SK-N-SH (cell line): Measurements from ENCODE around the gene RAB11B. TPM values are rescaled to one million over a fixed set of nuclear protein-coding genes. Genes with fewer than 3 reads are reported as not detected.

Experiments used
- CTCF ChIA-PET: fragments of 300-600, 350-600 bp; formaldehyde crosslinking; extraction: SDS; loops from one replicate; lab custom pipeline; 2021; lab: Yijun Ruan, JAX
- POLR2A ChIA-PET: fragments of 350-600 bp; sonication (Branson Sonifier 250); formaldehyde crosslinking; extraction: SDS; loops from one replicate; lab custom pipeline; 2020; ENCODE audit warnings: antibody characterized with exemption, inconsistent platforms; lab: Yijun Ruan, JAX
- DNase-seq: peaks from one replicate; pipeline ENCODE4 v3.0.0; 2012
- H2AFZ ChIP-seq: fragments of 200-600 bp; sonication (generic); 2 replicates; pipeline ENCODE4 v1.8.1; 2016; ENCODE audit warnings: antibody characterized with exemption, mild to moderate bottlenecking, low read depth
- H3F3A ChIP-seq: fragments of 200-600 bp; sonication (generic); replicated peaks from 2 replicates; pipeline ENCODE3; 2016; ENCODE audit warnings: antibody characterized with exemption, mild to moderate bottlenecking; ENCODE audit not compliant: insufficient read depth
- H3K27ac ChIP-seq, 2 experiments: fragments of 200-500 bp in 1 of 2; fragments of 200-600 bp in 1 of 2; sonication (Bioruptor generic) in 1 of 2; sonication (generic), shearing (Covaris generic) in 1 of 2; 2 replicates each; pipeline versions ENCODE4 v1.5.1 to v1.6.1; 2014 to 2016; ENCODE audit warnings: low read depth in 2 of 2, inconsistent platforms in 1 of 2, low read length in 1 of 2, mild to moderate bottlenecking in 1 of 2, mixed read lengths in 1 of 2
- H3K27me3 ChIP-seq: fragments of 200-600 bp; sonication (generic), shearing (Covaris generic); 2 replicates; pipeline ENCODE4 v1.6.1; 2016; ENCODE audit warnings: mixed run types; ENCODE audit not compliant: insufficient read depth
- H3K36me3 ChIP-seq, 2 experiments: fragments of 200-500 bp in 1 of 2; fragments of 200-600 bp in 1 of 2; sonication (Bioruptor generic) in 1 of 2; sonication (generic) in 1 of 2; replicated peaks in 1 of 2; 2 replicates each; pipeline versions ENCODE3 to v1.5.1; 2014 to 2016; ENCODE audit warnings: low read length in 1 of 2, mild to moderate bottlenecking in 1 of 2; ENCODE audit not compliant: insufficient read depth in 2 of 2, control insufficient read depth in 1 of 2
- H3K4me1 ChIP-seq, 2 experiments: fragments of 200-500 bp in 1 of 2; fragments of 200-600 bp in 1 of 2; sonication (Bioruptor generic) in 1 of 2; sonication (generic), shearing (Covaris generic) in 1 of 2; 2 replicates each; pipeline versions ENCODE4 v1.5.1 to v1.6.1; 2014 to 2016; ENCODE audit warnings: low read depth in 1 of 2, low read length in 1 of 2, mixed run types in 1 of 2; ENCODE audit not compliant: insufficient read depth in 2 of 2, control insufficient read depth in 1 of 2
- H3K4me2 ChIP-seq: fragments of 200-600 bp; sonication (generic), shearing (Covaris generic); 2 replicates; pipeline ENCODE4 v1.6.1; 2017; ENCODE audit warnings: mixed run types
- H3K4me3 ChIP-seq, 2 experiments: fragments of 200-500 bp in 1 of 2; fragments of 200-600 bp in 1 of 2; sonication (Bioruptor generic) in 1 of 2; sonication (generic), shearing (Covaris generic) in 1 of 2; 2 replicates each; pipeline versions ENCODE4 v1.5.1 to v1.8.1; 2014 to 2016; ENCODE audit warnings: low read depth in 2 of 2, inconsistent platforms in 1 of 2, low read length in 1 of 2, mild to moderate bottlenecking in 1 of 2, mixed read lengths in 1 of 2, moderate library complexity in 1 of 2
- H3K79me2 ChIP-seq: fragments of 200-600 bp; sonication (generic); 2 replicates; pipeline ENCODE4 v1.8.1; 2017; ENCODE audit warnings: mild to moderate bottlenecking; ENCODE audit not compliant: insufficient read depth
- H3K9ac ChIP-seq: fragments of 200-600 bp; sonication (generic); 2 replicates; pipeline ENCODE4 v1.6.1; 2017; ENCODE audit warnings: mixed run types
- H3K9me2 ChIP-seq: fragments of 200-600 bp; sonication (generic); 2 replicates; pipeline ENCODE4 v1.6.1; 2017; ENCODE audit warnings: mixed run types
- H3K9me3 ChIP-seq: fragments of 200-600 bp; sonication (generic); 2 replicates; pipeline ENCODE4 v1.6.1; 2017; ENCODE audit warnings: mixed run types, mild to moderate bottlenecking, moderate library complexity
- H4K20me1 ChIP-seq: fragments of 200-600 bp; sonication (generic); 2 replicates; pipeline ENCODE4 v1.6.1; 2017; ENCODE audit warnings: mild to moderate bottlenecking, mixed run types; ENCODE audit not compliant: insufficient read depth
- CHD2 ChIP-seq: fragments of 150-350 bp; IDR thresholded peaks from 2 replicates; pipeline ENCODE4 v1.6.1; 2018; ENCODE audit warnings: low read length; ENCODE audit not compliant: partially characterized antibody
- EZH2phosphoT487 ChIP-seq: fragments of 200-600 bp; sonication (generic); IDR thresholded peaks from 2 replicates; pipeline ENCODE4 v1.6.1; 2017; ENCODE audit warnings: low read depth, mixed run types, mild to moderate bottlenecking, antibody characterized with exemption, moderate library complexity, borderline replicate concordance
- FOSL2 ChIP-seq: IDR thresholded peaks from 2 replicates; pipeline ENCODE4 v1.4.0; 2012; ENCODE audit warnings: low read depth, mild to moderate bottlenecking, moderate library complexity, borderline replicate concordance
- FOXJ3 ChIP-seq: sonication (generic); formaldehyde crosslinking; IDR thresholded peaks from 2 replicates; pipeline ENCODE4 v1.5.1; 2020; ENCODE audit warnings: mild to moderate bottlenecking, missing genetic modification reagents
- FOXM1 ChIP-seq: IDR thresholded peaks from 2 replicates; pipeline ENCODE4 v1.4.0; 2012; ENCODE audit warnings: low read depth, mild to moderate bottlenecking
- GABPA ChIP-seq: IDR thresholded peaks from 2 replicates; pipeline ENCODE4 v1.4.0; 2012; ENCODE audit warnings: low read depth, mild to moderate bottlenecking
- GATA2 ChIP-seq: sonication (generic); formaldehyde crosslinking; IDR thresholded peaks from 2 replicates; pipeline ENCODE4 v1.5.0; 2020; ENCODE audit warnings: mild to moderate bottlenecking, missing genetic modification reagents
- JUND ChIP-seq: IDR thresholded peaks from 2 replicates; pipeline ENCODE4 v1.4.0; 2012
- POLR2AphosphoS5 ChIP-seq: IDR thresholded peaks from 2 replicates; pipeline ENCODE4 v1.6.1; 2012; ENCODE audit warnings: low read depth, low read length
- SIN3A ChIP-seq: IDR thresholded peaks from 2 replicates; pipeline ENCODE4 v1.6.1; 2012; ENCODE audit warnings: low read depth, mild to moderate bottlenecking, low read length, moderate library complexity, borderline replicate concordance
- SMC3 ChIP-seq: IDR thresholded peaks from 2 replicates; pipeline ENCODE4 v1.6.1; 2012; ENCODE audit warnings: low read depth, low read length, improper control_type of control experiment
- TEAD4 ChIP-seq: IDR thresholded peaks from 2 replicates; pipeline ENCODE4 v1.4.0; 2012; ENCODE audit warnings: mild to moderate bottlenecking, borderline replicate concordance; ENCODE audit not compliant: insufficient read depth
- WGBS: methylation state at CpG from one replicate; pipeline ENCODE4 v1.1.6; 2017; ENCODE audit warnings: low lambda C conversion rate; 5-methylcytosine and 5-hydroxymethylcytosine counted together
- polyA plus RNA-seq, 3 experiments: library from polyadenylated mRNA; depleted of rRNA; stranded (reverse); fragments of >200 nt; gene quantifications; 2 replicates each; pipeline ENCODE4 v1.2.3, GENCODE V29; 2012
- TF ChIP-seq, protein P1 (sequence below): fragments of 200-600 bp; sonication (generic); IDR thresholded peaks from 2 replicates; pipeline ENCODE4 v1.6.1; 2017; ENCODE audit warnings: antibody characterized with exemption, mild to moderate bottlenecking, moderate library complexity
- TF ChIP-seq, protein P2 (sequence below): IDR thresholded peaks from 2 replicates; pipeline ENCODE4 v1.4.0; 2012; ENCODE audit warnings: low read depth, borderline replicate concordance
- TF ChIP-seq, protein P3 (sequence below): IDR thresholded peaks from 2 replicates; pipeline ENCODE4 v1.4.0; 2012; ENCODE audit warnings: low read depth, borderline replicate concordance

The RAB11B gene
- polyA plus RNA-seq, 1 of the 3 experiments (the other 2 are of a cell fraction): 127 TPM

DNA sequence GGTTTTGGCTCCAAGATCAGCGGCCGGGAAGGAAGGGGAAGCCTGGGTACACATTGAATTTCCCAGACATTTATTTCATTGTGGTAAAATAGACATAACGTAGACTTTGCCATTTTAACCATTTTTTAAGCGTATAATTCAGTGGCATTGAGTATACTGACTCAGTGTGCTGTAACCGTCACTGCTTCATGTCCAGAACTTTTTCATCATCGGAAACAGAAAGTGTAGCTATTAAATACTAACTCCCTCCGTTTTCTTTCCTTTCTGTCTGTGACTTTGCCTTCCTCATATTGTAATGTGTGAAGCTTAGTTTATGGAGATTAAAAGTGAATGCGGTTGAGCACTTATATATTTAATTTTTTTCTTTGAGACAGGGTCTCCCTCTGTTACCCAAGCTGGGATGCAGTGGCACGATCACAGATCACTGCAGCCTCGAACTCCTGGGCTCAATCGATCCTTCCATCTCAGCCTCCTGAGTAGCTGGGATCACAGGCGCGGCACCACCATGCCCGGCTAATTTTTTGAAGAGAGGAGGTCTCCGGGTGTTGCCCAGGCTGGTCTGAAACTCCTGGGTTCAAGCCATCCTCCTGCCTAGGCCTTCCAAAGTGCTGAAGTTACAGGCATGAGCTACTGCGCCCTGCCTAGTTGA is 56.0 kb downstream of the RAB11B start:
- Histone ChIP-seq H4K20me1 (peaks cover 56% of the 10 kb centered on the region), H3K9me2 (no peaks in the 10 kb centered on the region), H3K4me3 (peak overlapping the region; percentile 80 to 88), H3K79me2 (peaks cover 69% of the 10 kb centered on the region), H3K9ac (peak overlapping the region; percentile 99)
- no peak for DNase-seq
- TF ChIP-seq JUND (no peak), POLR2AphosphoS5 (no peak), FOXJ3 (no peak), FOSL2 (no peak), SIN3A (no peak), TEAD4 (no peak), GABPA (no peak), SMC3 (no peak), EZH2phosphoT487 (no peak), FOXM1 (no peak)
- TF ChIP-seq, protein P1, sequence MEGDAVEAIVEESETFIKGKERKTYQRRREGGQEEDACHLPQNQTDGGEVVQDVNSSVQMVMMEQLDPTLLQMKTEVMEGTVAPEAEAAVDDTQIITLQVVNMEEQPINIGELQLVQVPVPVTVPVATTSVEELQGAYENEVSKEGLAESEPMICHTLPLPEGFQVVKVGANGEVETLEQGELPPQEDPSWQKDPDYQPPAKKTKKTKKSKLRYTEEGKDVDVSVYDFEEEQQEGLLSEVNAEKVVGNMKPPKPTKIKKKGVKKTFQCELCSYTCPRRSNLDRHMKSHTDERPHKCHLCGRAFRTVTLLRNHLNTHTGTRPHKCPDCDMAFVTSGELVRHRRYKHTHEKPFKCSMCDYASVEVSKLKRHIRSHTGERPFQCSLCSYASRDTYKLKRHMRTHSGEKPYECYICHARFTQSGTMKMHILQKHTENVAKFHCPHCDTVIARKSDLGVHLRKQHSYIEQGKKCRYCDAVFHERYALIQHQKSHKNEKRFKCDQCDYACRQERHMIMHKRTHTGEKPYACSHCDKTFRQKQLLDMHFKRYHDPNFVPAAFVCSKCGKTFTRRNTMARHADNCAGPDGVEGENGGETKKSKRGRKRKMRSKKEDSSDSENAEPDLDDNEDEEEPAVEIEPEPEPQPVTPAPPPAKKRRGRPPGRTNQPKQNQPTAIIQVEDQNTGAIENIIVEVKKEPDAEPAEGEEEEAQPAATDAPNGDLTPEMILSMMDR: no peak
- TF ChIP-seq, protein P2, sequence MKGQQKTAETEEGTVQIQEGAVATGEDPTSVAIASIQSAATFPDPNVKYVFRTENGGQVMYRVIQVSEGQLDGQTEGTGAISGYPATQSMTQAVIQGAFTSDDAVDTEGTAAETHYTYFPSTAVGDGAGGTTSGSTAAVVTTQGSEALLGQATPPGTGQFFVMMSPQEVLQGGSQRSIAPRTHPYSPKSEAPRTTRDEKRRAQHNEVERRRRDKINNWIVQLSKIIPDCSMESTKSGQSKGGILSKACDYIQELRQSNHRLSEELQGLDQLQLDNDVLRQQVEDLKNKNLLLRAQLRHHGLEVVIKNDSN: no peak
- TF ChIP-seq, all 33 proteins: peak for 0
- H3K27me3 ChIP-seq: no peaks in the 10 kb centered on the region
- H3K36me3 ChIP-seq: peaks cover 16 to 21% of the 10 kb centered on the region in 2 experiments
- H3K4me1 ChIP-seq: peaks cover 16 to 17% of the 10 kb centered on the region in 2 experiments; a peak in 3 of 4 replicates
- CTCF ChIA-PET: interaction anchor here (1.4 to 2.4 kb wide), 4 partner anchors 11 to 92 kb away, joined by 6 to 7 read pairs (median 7); partner anchors contain the start of gene MARCHF2
- peaks cover 31% of the 10 kb centered on the region for H3F3A ChIP-seq
- H3K4me2 ChIP-seq: peak overlapping the region; percentile 99
- H3K9me3 ChIP-seq: no peaks in the 10 kb centered on the region
- WGBS: 28% methylated on average over 16 of the region's 16 CpGs
- POLR2A ChIA-PET: interaction anchor here (0.6 to 0.8 kb wide), 2 partner anchors 20 to 296 kb away, joined by 3 read pairs; no protein-coding TSS in a partner anchor
- H3K27ac ChIP-seq: peak overlapping the region in 1 of 2 experiments; percentile 74; a peak in 1 of 4 replicates
- no peak overlapping the region for H2AFZ ChIP-seq

DNA sequence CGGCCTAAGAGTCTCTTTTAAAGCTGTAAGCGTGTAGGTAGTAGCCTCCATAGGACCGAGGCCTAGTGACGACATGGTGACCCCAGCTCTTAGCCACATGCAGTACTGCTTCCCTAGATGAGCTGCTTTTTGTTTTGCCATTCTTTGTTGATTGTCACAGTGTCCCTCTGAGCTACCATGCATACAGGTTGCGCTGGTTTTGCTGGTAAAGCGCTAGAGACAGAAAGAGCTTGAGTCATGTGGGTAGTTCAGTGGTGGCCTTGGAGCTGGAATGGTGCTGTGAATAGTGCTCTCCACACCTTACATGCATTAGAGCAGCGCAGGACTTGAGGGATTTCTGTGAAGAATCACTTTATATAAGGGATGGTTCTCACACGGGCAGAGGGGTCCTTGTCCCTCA is 59.7 kb downstream of the RAB11B start:
- H3K4me3 ChIP-seq: no peak overlapping the region
- peaks cover 92% of the 10 kb centered on the region for H4K20me1 ChIP-seq
- H3K4me2 ChIP-seq: 0 out of 2 replicates have a peak overlapping the region, but pooled peaks have one; percentile 26
- no peaks in the 10 kb centered on the region for H3K9me3 ChIP-seq
- H2AFZ ChIP-seq: no peak overlapping the region
- no peaks in the 10 kb centered on the region for H3K27me3 ChIP-seq
- no peak overlapping the region for H3K27ac ChIP-seq
- WGBS: 93% methylated on average over 5 of the region's 8 CpGs
- H3K79me2 ChIP-seq: peaks cover 99% of the 10 kb centered on the region
- no peaks in the 10 kb centered on the region for H3K9me2 ChIP-seq
- H3F3A ChIP-seq: peaks cover 32% of the 10 kb centered on the region
- TF ChIP-seq, protein P3, sequence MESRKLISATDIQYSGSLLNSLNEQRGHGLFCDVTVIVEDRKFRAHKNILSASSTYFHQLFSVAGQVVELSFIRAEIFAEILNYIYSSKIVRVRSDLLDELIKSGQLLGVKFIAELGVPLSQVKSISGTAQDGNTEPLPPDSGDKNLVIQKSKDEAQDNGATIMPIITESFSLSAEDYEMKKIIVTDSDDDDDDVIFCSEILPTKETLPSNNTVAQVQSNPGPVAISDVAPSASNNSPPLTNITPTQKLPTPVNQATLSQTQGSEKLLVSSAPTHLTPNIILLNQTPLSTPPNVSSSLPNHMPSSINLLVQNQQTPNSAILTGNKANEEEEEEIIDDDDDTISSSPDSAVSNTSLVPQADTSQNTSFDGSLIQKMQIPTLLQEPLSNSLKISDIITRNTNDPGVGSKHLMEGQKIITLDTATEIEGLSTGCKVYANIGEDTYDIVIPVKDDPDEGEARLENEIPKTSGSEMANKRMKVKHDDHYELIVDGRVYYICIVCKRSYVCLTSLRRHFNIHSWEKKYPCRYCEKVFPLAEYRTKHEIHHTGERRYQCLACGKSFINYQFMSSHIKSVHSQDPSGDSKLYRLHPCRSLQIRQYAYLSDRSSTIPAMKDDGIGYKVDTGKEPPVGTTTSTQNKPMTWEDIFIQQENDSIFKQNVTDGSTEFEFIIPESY: no peak
- no peak for TF ChIP-seq CHD2
- no peak for TF ChIP-seq GATA2 (CRISPR knock-in tag)
- TF ChIP-seq, protein P1: no peak
- TF ChIP-seq TEAD4: no peak
- DNase-seq: no peak
- CTCF ChIA-PET: interaction anchor here (2.2 kb wide), 1 partner anchor 56 kb away, joined by 6 read pairs; no protein-coding TSS in a partner anchor
- peaks cover 26 to 32% of the 10 kb centered on the region in 2 experiments for H3K36me3 ChIP-seq
- peaks cover 16 to 17% of the 10 kb centered on the region in 2 experiments; a peak in 3 of 4 replicates for H3K4me1 ChIP-seq
- no peak overlapping the region for H3K9ac ChIP-seq
- POLR2A ChIA-PET: interaction anchor here (0.8 kb wide), 1 partner anchor 20 kb away, joined by 3 read pairs; no protein-coding TSS in a partner anchor
